ENCODE measurements around the gene VDR. TPM values are rescaled to one million over a fixed set of nuclear protein-coding genes. Genes with fewer than 3 reads are reported as not detected.
A peak's percentile ranks its signal among the peaks of the same experiment; 100 is the strongest.

VDR gene
- total RNA-seq, 1 donor from 2014 or later = 0.33 TPM

- Histone ChIP-seq H3K9me3 (replicated peaks) (no peaks in the 10 kb centered on the region), H3K36me3 (no peaks in the 10 kb centered on the region), H3K4me3 (no peak overlapping the region), H3K27me3 (ENCODE audit: low read depth) (no peaks in the 10 kb centered on the region), H3K4me1 (peaks cover 94% of the 10 kb centered on the region), H3K27ac (replicated peaks) (peak overlapping the region; percentile 99)
- intact Hi-C loops (cut with micrococcal nuclease) = no loop called here
- no peak for TF ChIP-seq CTCF (IDR thresholded peaks at IDR 0.05; ENCODE audit: borderline replicate concordance)
- DNase-seq = no peak
These were observed 81.2 kb downstream of the VDR start for GRCh38 chr12:47823422-47824086.

GRCh38 chr12:47822863-47823262 lies 81.9 kb downstream of the VDR start:
- TF ChIP-seq CTCF (IDR thresholded peaks at IDR 0.05; ENCODE audit: borderline replicate concordance) = no peak
- intact Hi-C loops (cut with micrococcal nuclease) = no loop called here
- peaks cover 94% of the 10 kb centered on the region for H3K4me1 ChIP-seq
- H3K9me3 ChIP-seq (replicated peaks) = no peaks in the 10 kb centered on the region
- H3K4me3 ChIP-seq = no peak overlapping the region
- no peak for DNase-seq
- no peaks in the 10 kb centered on the region for H3K27me3 ChIP-seq (ENCODE audit: low read depth)
- H3K27ac ChIP-seq (replicated peaks) = peak overlapping the region; percentile 99
- no peaks in the 10 kb centered on the region for H3K36me3 ChIP-seq

DNA sequence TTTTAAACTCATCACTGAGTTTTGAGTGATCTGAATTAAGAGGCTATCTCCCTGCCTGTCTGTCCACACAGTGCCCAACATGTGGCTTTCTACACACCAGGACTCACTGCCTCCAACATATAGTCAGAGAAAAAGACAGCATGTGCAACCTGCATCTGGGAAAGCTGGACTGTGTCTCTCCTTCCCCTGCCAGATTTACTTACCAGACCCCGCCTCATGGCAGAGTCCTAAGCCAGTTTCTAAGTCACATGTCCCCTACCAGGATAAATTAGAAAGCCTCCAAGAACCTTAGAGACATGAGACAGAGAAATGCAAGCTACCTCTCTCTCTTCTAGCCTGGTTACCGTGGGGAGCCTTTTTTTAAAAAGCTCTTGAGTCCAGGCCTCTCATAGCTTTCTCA lies 82.4 kb downstream of the VDR start:
- H3K27me3 ChIP-seq (ENCODE audit: low read depth) = no peaks in the 10 kb centered on the region
- intact Hi-C loops (cut with micrococcal nuclease) = no loop called here
- no peak for TF ChIP-seq CTCF (IDR thresholded peaks at IDR 0.05; ENCODE audit: borderline replicate concordance)
- H3K4me1 ChIP-seq = peaks cover 94% of the 10 kb centered on the region
- no peak overlapping the region for H3K4me3 ChIP-seq
- H3K36me3 ChIP-seq = no peaks in the 10 kb centered on the region
- no peaks in the 10 kb centered on the region for H3K9me3 ChIP-seq (replicated peaks)
- DNase-seq = no peak
- H3K27ac ChIP-seq (replicated peaks) = peak overlapping the region; percentile 99

DNA sequence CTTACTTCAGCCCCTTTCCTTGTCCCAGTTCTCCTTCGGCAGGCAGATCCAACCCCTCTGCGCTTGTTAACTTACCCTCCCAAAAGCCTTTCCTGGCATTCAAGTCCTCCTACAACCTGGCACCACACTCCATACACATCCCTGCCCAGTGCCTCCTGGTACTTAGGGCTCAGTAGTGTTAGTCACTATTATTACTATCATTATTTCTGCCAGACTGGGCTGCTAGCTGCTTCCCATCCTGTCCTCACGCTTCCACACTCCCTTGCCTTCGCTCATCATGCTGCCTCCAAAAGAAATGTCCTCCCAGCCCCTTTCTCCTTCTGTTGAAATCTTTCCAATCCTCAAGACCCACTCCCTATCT lies 83.5 kb downstream of the VDR start:
- no peak for DNase-seq
- Histone ChIP-seq H3K27ac (replicated peaks) (peak overlapping the region; percentile 99), H3K36me3 (no peaks in the 10 kb centered on the region), H3K4me3 (peak overlapping the region; percentile 88), H3K27me3 (ENCODE audit: low read depth) (no peaks in the 10 kb centered on the region), H3K4me1 (peaks cover 94% of the 10 kb centered on the region), H3K9me3 (replicated peaks) (no peaks in the 10 kb centered on the region)
- no peak for TF ChIP-seq CTCF (IDR thresholded peaks at IDR 0.05; ENCODE audit: borderline replicate concordance)
- intact Hi-C loops (cut with micrococcal nuclease) = no loop called here

- Histone ChIP-seq H3K36me3 (no peaks in the 10 kb centered on the region), H3K27ac (replicated peaks) (peak overlapping the region; percentile 99), H3K27me3 (ENCODE audit: low read depth) (no peaks in the 10 kb centered on the region), H3K4me1 (peaks cover 94% of the 10 kb centered on the region), H3K9me3 (replicated peaks) (no peaks in the 10 kb centered on the region), H3K4me3 (peak overlapping the region; percentile 88)
- DNase-seq = peak; percentile 85
- intact Hi-C loops (cut with micrococcal nuclease) = no loop called here
- no peak for TF ChIP-seq CTCF (IDR thresholded peaks at IDR 0.05; ENCODE audit: borderline replicate concordance)
These were observed 84.0 kb downstream of the VDR start for GRCh38 chr12:47820631-47821345.

All from left ventricle myocardium inferior (tissue), 1 donor.